GOT3 (cell line): Measurements from ENCODE around the gene PIK3R3.
A peak's percentile ranks its signal among the peaks of the same experiment; 100 is the strongest.

Experiments
- DNase-seq: peaks from one replicate; lab custom pipeline; 2025; ENCODE audit warnings: mixed read lengths; lab: John Stamatoyannopoulos, UW

PIK3R3 gene

DNA sequence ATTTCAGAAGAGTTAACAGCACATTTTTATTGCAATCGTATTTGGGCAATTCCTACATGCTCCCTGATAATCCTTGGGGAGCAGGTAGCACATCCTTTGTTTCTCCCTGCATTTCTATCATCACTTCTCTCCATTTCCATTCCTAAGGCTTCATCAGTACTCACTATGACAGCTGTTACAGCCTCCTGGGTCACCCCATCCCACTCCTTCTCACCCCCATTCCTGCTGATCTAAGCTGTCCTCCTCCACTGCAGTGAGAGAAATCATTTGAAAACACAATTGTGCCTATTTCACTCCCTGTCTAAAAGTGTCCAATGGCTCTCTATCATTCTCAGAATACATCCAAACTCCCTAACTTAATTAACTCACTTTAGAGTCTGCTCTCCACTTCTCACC is 25.5 kb upstream of the PIK3R3 start:
- DNase-seq = no peak

DNA sequence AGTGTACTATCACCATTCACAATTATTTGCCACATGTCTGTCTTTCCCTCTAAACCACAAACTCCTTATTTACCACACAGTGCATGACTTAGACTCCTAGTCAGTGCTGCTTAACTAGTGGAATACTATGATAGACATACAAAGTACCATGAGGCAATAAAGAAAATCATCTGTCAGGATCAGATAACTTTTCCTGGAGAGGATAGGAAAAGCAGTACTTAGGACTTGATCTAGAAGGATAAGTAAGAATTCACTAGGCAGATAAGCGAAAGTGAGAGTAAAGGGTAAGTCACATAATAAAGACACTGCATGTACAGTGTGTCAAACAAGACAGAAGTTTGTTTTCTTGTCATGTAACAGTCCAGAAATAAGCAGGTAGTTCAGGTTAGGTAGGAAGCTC is 21.3 kb upstream of the PIK3R3 start:
- no peak for DNase-seq

DNA sequence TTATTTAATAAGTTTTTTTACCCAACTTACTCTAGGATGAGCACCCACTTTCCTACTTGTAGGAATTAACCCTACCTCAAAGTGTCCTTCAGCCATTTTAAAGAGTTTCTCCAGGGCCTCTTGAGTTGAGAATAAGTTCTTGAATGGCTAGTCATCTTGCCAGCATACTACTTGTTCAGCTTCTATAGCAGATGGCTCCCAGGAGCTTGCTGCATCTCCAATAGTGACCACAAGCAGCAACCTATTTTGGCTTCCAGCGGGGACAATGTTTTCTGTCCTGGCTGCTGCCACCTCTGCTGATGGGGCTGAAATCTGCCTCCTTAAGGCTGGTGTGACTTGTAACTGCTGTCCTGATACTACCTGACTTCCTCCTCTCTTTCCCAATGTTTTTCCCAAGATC is 20.8 kb upstream of the PIK3R3 start:
- DNase-seq = no peak

DNA sequence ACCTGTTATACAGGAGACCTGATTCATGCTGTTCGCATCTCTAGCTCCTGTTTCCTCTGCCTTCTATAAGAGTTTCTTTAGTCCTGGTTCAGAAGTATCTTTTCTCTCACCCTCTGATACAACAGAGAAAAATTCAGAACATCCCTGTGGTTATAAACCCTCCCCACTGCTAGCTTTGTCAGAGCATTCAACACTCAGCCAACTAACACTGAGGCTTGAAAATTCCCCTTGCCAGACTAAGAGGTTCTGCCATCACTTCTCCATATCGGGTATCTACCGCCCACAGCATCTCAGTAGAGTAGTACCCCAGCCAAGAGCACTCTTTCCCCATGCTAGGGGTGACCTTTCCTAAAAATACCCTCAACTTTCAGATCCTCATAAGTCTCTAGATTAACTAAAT is 19.6 kb upstream of the PIK3R3 start:
- DNase-seq = no peak

DNA sequence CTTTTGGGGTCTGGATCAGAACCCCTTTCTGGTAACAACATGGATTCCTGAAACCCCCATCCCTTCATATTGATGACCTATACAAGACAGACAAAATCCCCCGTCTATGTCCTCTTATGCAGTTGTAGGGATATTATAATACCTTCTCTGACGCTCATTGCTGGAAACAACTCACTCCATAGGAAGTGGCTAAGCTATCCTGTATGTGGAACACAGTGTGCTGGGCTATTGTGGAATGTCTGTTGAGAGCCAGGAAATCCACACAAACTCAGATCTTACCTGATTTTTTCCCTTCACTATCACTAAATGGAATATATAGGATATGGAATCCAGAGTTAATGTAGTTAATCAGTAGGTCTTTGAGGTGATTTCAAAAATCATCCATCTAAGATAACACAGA is 17.7 kb upstream of the PIK3R3 start:
- no peak for DNase-seq

DNA sequence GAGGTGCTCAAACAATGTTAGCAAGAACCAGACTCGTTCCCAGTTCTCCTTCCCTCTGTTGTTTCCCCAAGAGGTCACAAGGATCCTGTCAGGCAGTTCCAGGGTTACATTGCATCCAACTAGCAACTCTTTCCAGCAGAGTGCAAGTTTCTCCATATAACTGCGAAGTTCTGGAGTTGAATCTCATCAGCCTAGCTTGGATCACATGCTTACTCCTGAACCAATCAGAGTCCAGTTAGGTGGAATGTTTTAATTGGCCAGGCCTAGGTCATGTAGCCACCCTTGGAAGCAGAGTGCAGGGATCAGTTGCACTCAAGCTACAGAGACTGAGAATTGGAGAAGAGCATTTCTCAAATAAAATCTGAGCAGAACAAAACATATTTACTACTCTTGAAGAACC is 15.9 kb upstream of the PIK3R3 start:
- no peak for DNase-seq

DNA sequence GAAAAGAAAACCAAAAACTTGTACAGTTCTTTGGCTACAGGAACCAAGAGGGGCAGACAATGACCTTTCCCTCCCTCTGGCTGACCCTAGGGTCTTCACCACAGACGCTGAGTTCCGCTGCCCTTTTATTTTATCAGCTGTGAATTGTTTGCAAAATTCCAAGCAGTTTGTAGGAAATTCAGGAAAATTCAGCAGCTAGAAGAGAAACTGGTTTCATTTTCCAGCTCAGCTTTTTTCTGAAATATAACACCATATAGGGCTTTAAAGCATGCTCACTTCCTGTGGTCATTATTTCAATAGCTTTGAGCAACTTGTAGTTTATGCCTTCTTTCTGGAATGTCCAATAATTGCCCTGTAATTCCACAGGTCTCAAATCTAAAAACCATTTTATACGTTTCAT is 5.5 kb upstream of the PIK3R3 start:
- DNase-seq = no peak

DNA sequence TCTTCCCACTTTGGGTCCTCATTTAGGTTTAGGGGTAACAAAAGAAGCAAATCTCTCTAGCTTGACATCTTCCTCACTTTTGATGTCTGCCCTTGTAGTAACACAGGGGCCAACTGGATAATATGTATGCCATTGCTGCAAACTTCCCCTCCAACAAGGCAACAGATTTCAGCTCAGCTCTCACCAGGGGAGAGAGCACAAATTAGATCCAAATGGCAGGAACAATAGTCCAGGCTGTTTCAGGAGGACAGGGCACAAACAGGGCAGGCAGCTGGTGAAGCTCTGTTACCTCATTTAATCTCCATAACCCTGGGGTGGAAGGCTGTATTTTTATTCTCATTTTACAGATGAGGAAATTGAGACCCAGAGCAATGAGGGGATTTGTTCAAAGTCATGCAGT is 4.3 kb upstream of the PIK3R3 start:
- DNase-seq = no peak

DNA sequence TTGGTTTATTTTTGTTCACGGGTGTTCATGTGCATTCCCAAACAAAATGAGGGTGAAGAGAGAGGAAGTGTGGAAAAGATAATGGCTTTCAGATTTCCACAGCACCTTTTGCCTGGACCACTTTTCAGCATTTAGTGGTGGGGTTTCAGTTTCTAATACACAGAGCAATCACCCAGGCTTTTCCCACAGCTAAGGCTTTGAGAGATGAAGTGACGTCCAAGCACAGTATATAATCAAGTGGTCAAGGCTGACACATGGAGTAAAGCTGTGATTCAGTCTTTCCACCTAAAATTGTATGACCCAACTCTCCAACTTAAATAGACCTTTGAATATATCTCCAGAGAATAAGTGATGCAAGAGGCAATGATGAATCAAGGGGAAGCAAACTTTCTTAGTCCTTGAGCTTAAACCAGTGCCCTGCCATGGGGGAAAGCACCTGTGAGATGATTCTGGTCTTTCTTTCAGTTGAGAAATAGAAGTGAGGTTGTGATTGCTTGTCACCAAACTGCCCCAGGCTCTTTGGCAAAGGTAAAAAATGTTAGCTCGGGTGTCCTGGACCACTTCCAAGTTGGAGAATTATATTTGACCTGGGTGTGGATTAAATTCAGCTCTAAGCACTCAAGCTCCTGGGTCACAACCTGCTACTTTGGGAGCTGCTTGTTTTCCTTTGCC is 2.4 kb upstream of the PIK3R3 start:
- peak; percentile 14 for DNase-seq

DNA sequence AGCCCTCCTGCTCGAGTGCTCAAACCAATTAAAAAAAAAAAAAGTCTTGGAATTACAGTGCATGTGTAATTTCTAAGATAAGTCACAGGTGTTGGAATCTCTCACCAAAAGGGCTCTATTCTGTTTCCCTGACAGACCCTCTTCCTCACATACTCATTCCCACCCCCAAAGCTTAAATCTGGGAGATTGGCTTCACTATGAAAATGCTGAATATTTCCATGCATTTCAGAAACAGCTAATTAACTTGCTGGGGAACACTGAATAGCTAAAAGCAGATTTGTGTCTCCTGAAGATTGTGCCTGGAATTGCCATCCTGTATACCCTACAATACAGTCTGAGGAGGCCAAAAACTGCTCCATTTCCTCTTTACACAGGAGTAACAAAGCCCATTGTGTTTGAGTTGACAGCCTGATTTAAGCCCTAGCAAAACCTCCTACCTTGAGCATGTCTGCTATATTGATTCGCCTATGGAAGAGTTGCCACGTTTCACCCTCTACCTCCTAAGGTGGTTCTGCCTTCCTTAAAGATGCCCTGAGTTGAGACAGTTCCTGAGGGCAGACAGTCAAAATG is 1.4 kb upstream of the PIK3R3 start:
- no peak for DNase-seq

DNA sequence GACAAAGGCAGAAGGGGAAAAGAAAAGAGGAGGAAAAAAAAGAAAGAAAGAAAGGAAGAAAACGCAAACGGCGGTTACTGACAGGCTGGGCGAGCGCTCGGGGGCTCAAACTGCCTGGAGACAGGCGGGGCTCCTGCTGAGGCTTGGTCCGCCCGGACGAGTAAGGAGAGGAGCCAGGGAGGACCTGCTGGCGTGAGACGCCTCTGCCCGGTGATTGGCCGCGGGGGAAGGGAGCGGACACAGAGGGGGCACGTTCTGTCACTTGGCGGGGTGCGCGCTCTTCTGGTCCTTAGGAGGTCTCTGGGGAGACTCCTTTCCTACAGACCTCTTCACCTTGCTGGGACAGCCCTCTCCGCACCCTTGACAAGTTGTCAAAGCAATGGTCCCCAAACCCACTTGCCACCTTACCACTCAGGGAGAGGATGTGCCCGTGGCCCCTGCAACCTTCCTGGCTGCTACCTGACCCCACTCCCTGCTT is 791 bp upstream of the PIK3R3 start:
- DNase-seq = no peak

DNA sequence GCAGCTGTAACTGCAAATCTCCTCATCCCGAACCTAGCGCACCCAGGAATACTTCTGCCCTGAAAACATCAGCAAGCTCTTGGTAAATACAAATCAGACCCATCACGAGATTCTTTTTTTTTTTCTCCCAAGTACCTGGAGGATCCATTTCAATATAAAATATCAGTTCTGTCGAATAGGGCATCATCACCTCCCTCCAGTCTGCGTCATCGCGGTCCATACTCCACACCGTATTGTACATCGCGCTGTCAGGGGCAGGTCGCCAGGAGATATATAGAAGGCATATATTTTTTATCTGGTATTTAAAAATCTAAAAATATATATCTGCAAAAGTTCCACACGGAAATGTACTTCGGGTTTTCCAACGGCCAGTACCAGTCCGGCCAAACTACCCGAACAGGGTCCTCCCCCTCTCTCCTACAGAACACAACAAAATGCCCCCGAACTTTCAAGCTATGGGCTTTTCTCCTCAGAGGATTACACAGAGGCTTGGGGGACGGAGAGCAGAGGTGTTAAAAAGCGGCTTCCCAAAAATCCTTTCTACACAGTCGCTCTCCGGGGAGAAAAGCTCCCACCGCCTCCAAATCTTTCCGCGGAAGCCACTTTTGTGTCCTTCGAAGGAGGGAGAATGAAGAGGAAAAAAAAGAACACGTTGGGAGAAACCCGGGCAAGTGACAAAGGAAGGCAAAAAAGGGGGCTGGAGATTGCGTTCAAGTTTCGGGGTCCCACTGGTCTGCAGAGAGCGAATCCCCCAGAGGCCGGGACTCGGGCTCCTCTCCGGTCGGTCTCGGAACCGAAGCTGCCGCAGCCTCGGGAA is 509 bp downstream of the PIK3R3 start:
- no peak for DNase-seq

DNA sequence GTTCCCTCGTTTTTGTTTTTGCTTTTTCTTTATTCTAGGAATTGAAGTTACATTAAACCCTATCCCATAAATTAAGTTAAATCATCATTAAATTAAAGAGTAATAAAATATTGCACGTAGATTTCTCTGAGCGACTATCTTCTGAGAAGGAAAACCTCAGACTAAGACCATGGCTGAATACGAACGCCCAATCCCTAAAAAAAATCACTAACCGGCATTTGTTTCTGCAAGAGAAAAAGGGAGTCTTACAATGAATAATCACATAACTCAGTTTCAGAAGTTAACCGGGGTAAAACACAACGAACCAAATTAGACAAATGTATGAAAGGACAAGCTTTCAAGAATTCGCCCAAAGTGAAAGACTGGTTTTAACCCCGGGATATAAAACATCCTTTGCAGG is 1.3 kb downstream of the PIK3R3 start:
- DNase-seq = no peak

DNA sequence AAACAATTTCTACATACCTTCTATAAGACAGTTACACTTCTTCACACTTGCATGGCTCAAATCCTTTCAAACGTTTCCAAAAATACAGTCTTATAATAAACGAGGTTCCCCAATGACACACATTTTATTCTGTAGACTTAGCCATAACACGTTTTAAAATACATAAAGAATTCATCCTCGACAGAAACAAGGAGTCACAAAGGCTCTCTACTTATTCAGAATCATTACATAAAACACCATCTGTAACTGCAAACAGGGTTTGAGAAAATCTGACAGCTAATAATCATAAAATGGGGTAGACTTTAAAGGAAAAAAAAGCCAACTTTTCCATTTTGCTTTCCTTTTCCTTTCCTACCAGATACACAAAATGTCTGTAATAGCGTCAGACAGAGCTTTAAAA is 1.8 kb downstream of the PIK3R3 start:
- DNase-seq = no peak

DNA sequence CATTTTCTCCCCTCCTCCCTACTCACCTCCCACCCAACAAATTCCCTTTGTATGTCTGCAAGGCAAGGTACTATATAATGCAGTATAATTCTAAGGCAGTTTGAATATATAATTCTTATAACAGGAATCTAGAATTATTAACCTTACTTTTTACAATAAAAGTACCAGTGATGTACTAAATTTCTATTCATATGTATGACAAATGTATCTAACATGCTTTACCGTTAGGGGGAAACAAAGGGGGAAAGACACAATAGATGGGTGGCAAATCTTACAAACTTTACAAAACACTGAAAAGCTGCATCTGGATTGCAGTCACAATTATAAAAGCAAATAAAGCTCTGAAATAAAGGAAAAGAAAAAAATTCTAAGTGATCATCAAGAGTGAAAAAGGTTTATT is 2.3 kb downstream of the PIK3R3 start:
- no peak for DNase-seq

DNA sequence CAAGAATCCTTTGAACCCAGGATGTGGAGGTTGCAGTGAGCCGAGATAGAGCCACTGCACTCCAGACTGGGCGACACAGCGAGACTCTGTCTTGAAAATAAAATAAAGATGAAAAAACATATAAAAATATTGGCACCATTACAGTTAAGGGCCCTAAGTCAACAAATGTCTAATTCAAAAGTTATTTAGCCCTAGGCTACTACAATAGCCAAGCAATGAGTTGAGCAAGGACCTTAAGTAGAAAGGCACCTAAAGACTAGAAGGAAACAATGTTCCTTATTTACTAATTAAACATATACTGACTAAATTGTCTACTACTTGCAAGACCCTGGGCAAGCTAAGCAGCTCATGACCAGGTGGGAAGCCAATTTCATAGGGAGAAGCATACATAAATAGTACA is 4.1 kb downstream of the PIK3R3 start:
- DNase-seq = no peak

DNA sequence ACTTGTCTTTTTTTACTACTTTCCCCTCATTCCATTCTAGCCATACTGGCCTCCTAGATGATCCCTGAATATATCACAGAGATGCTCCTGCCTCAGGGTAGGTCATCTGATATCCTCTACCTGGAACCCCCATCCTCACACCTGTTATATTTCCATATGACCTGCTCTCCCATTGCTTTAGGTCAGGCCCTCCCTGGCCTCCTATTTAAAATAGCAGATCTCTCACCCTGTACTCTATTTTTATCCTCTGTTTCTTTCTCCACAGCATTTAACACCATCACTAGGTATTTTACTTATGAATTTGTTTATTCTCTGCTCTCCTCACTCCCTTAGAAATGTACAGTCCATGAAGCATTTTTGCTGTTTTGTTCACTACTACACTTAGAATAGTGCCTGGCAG is 13.6 kb downstream of the PIK3R3 start:
- no peak for DNase-seq

DNA sequence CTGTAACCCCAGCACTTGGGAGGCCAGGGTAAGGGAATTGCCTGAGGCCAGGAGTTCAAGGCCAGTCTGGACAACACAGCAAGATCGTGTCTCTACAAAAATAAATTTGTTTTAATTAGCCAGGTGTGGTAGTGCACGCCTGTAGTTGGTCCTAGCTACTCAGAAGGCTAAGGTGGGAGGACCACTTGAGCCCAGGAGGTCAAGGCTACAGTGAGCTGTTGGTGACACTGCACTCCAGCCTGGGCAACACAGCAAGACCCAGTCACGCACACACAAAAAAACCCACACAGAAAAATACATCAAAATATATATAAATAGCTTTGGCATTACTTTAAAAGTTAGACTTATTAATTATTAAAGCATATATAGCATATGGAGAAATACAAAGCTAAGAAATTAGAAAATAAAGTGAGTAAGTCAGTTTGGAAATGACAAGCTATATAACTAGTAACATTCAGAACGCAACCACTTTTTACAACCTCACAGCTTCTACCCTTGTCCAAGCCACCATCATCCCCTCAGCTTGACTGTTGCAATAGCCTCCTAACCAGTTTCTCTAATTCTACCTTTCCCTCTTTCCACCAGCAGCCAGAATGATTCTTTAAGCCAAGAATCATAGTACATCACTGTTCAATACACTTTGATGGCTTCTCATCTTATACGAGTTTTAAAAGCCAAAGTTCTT is 14.5 kb downstream of the PIK3R3 start:
- DNase-seq = no peak

DNA sequence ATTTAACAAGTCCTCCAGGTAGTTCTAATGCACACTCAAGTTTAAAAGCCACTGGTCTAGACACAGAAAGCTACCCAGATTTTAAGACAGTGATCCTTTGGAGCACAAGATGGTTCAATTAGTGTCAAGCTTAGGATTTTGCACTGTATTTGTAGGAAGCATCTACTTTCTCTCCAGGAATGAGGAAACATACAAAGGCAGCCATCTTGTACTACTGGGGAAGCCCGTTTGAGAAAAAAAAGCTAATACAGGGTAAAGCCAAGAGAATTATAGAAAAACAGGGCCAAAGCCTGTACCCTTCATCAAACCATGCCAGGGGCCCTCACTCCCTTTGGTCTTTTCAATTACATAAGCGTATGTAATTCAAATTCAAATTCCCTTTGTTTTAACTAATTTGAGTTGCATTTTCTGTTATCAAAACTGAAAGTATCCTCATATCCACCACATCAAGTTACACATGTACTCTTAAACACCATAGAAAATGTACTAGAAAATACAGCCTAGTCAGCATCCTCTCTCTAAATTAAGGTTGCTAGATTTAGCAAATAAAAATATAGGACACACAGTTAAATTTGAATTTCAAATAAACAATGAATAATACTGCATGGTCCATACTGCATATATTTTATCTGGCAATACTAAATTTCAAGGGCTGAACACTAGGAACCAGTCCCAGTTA is 17.4 kb downstream of the PIK3R3 start:
- DNase-seq = no peak

DNA sequence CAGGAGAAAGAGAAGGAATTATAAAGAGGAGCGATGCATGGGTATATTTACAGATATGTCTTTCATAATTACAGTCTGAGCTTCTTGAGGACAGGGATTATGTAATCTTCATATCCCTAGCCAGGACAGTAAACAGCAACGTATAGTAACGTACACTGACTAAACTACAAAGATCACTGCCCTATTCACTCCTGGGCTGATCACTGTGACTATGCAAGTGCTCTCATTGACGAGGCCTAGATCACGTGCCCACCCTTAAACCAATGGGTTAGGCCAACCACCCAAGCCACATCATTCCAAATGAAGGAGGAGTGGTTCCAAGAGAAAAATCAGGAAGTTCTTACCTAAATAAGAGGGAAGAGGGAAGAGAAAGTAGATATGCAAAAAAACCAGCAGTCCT is 18.5 kb downstream of the PIK3R3 start:
- no peak for DNase-seq

DNA sequence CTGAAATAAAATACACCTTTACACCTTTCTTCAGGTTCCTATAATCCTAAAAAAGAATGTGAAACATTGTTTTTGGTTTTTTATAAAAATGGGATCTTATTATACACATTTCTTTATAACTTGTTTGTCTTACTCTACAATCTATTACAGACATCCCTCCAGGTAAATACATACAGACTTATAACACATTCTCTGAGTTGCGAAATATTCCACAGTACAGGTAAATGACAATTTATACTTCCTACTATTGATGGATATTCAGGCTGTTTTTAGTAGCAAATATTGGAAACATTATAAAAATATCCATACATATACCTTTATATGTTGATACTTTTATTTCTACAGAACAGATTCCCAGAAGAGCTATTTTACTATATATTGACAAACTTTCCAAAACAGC is 20.3 kb downstream of the PIK3R3 start:
- no peak for DNase-seq

DNA sequence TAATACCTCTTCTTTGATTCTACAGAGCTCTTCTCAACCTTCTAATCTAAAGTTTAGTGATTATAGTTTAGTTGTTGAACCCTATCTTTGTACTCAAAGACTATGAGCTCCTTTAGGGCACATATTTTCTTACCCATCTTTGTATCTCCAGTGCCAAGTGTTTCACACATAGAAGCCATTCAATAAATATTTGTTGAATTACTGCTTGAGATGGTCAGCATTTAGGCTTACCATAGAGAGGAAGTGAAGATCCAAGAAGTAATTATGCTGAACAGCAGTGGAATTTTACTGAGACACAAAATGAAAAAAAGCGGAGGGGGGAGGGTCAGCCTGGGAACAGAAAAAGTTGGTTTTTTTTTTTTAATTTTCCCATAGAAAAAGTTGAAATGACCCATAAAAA is 21.9 kb downstream of the PIK3R3 start:
- DNase-seq = no peak
